GM12864 (cell line): ENCODE data around the gene CIB1.

Experiments
- DNase-seq: peaks from one replicate; pipeline ENCODE4 v3.0.0-alpha.2; 2011; ENCODE audit warnings: low read depth
- H3K4me3 ChIP-seq: 2 replicates; pipeline ENCODE4 v1.5.1; 2011; ENCODE audit warnings: mild to moderate bottlenecking, low read depth, low read length, control low read depth
- CTCF ChIP-seq: IDR thresholded peaks from 2 replicates; pipeline ENCODE4 v1.5.1; 2011; ENCODE audit warnings: low read depth, mild to moderate bottlenecking, moderate library complexity, low read length, control low read depth, inconsistent platforms; ENCODE audit errors: missing control alignments

The CIB1 gene

DNA sequence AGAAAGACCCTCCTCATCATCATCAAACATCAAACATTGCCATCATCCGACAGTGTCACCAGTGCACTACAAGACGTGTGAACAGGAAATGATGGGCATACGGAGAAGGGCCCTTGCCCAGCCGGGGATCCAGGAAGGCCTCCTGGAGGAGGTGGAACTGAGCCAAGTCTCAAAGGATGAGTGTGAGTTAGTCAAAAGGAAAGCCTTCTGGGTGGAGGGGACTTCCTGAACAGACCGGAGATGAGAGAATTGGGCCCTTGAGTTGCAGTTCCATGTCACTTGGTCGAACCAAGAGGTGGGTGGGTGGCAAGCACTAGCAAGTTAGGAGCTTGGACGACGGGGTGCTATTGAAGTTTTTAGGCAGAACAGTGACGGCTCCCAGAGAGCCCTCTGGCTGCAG, 24.1 kb downstream of the CIB1 start:
- DNase-seq = no peak
- H3K4me3 ChIP-seq = no peak overlapping the region
- TF ChIP-seq CTCF = no peak

DNA sequence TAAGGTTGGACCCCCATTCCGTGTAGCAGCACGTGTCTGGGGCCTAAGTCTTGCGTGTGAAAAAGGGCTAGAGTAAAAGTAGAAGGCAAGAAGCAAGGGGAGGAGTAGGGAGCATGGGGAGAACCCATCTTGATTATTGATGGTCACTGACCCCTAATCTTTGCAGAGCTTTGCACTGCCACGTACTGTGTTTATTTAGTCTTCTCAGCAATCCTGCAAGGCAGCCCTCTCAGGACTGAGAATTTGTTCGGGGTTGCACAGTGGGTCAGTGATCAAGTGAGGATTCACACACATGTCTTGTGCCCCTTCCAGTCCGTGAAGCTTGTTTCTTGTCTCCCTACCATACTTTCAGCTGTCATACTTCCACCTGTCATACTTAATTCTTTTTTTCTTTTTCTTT, 25.4 kb downstream of the CIB1 start:
- DNase-seq = no peak
- no peak overlapping the region for H3K4me3 ChIP-seq
- no peak for TF ChIP-seq CTCF

DNA sequence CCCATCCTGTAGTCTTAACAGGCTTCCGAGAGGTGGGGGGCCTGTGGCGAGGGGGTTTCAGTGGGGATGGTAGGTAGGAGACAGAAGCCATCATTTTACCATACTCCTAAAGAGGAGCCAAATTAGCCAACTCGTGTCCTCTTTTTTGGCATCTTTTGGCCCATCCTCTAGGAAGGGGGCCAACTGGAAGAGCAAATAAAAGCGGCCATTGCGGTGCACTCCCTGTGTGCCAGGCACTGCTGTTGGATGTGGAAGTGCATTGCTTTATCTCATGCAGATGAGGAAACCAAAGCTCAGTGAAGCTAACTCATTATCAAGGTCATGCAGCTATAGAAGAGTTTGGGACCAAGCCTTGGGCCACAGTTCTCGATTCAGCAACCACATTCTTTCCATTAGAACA, 26.5 kb downstream of the CIB1 start:
- DNase-seq = no peak
- no peak for TF ChIP-seq CTCF
- no peak overlapping the region for H3K4me3 ChIP-seq

GRCh38 chr15:90205886-90206285, 27.9 kb downstream of the CIB1 start:
- no peak for DNase-seq
- TF ChIP-seq CTCF = no peak
- H3K4me3 ChIP-seq = no peak overlapping the region

DNA sequence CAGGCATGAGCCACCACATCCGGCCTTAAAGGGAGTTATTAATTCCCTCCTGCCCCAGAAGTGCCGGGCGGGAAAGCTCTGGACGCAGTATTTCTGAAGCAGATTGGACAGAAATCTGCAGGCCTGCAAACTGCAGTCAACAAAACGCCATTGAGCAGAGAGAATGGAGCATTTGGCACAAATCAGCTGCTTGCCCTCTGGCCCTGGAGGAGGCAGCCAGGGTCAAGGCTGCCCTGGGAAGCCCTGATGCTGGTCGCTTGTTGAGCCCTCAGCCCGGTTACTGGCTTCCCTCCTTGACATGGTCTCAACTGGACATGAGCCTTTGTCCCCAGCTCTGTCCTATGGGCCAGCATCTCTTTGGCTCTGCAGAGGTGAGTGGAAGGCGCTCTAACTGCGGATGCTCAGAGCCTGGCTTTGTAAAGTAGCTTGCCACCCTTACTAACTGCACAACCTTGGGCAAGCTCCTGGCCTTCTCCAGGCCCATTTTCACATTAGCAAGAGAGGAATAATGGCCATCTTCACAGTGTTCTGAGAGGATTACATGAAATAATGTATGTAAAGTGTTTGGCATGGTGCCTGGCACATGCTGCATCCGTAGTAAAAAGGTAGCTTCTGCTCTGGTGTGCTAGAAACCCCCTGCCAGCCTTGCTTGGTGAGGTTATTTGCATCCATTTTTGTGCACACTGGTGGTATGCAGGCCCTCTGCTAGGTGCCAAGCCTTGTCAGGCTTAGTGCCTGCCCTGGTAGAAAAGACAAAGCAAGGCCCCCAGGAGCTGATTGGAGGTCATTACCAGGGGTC, 28.5 kb downstream of the CIB1 start:
- H3K4me3 ChIP-seq = no peak overlapping the region
- TF ChIP-seq CTCF = no peak
- no peak for DNase-seq

- TF ChIP-seq CTCF = no peak
- no peak overlapping the region for H3K4me3 ChIP-seq
- no peak for DNase-seq
Observed at GRCh38 chr15:90203922-90204321, 29.8 kb downstream of the CIB1 start.

GRCh38 chr15:90203473-90203872, 30.3 kb downstream of the CIB1 start:
- no peak for TF ChIP-seq CTCF

More at GRCh38 chr15:90203473-90203872, 30.3 kb downstream of the CIB1 start:
- DNase-seq = no peak
- H3K4me3 ChIP-seq = no peak overlapping the region
